Sigmoid colon (tissue), 4 donors: ENCODE data around the gene ADCY7.

Experiments
- CTCF ChIP-seq, 4 experiments: fragments of 450-650 bp in 3 of 4; fragments of 200-600 bp in 1 of 4; IDR thresholded peaks; one replicate each; pipeline ENCODE4 v1.5.1; 2016 to 2019; ENCODE audit warnings: antibody characterized with exemption in 4 of 4, mild to moderate bottlenecking in 3 of 4, moderate library complexity in 2 of 4
- EP300 ChIP-seq, 4 donors: sonication (generic); formaldehyde crosslinking; IDR thresholded peaks; one replicate each; pipeline ENCODE4 v1.6.1; 2017; ENCODE audit warnings: antibody characterized with exemption in 4 of 4
- POLR2AphosphoS5 ChIP-seq, 4 donors: sonication (generic); formaldehyde crosslinking; IDR thresholded peaks; one replicate each; pipeline ENCODE4 v1.6.1; 2017; ENCODE audit warnings: antibody characterized with exemption in 4 of 4

DNA sequence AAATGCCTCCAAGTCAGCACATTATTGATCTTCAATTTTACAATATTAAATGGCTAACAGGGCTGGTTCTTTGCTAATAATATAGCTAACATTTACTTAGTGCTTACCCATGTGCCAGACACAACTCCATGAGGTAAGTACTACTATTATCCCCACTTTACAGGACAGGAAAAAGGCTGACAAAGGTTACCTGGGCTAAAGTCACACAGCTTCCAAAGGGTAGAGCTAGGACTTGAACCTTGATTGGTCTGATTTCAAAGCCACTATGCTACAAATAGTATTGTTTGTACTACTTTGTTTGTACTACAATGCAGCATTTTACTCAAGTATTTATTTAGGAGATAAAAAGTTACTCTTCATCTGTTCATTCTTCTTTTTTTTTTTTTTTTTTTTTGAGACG is 70.5 kb downstream of the ADCY7 start:
- TF ChIP-seq CTCF (IDR thresholded peaks at IDR 0.05), result no peak
- no peak for TF ChIP-seq EP300 (IDR thresholded peaks at IDR 0.05)
- TF ChIP-seq POLR2AphosphoS5 (IDR thresholded peaks at IDR 0.05), result no peak
